Ascending aorta (tissue), 2 donors: ENCODE results near the gene COMMD2. TPM values are rescaled to one million over a fixed set of nuclear protein-coding genes. Genes with fewer than 3 reads are reported as not detected.

Experiments
- DNase-seq, 2 donors: peaks; one replicate each; pipeline ENCODE4 v3.0.0-alpha.2; 2019; ENCODE audit warnings: low spot score in 2 of 2
- H3K27ac ChIP-seq, 2 donors: fragments of 200-600 bp; sonication (generic); one replicate each; pipeline ENCODE4 v1.5.1; 2016 to 2017; ENCODE audit warnings: mild to moderate bottlenecking in 1 of 2
- H3K27me3 ChIP-seq: fragments of 200-600 bp; sonication (generic); one replicate; pipeline ENCODE4 v1.5.1; 2017
- H3K36me3 ChIP-seq, 2 donors: fragments of 200-600 bp; sonication (generic); one replicate each; pipeline ENCODE4 v1.5.1; 2016
- H3K4me1 ChIP-seq, 2 donors: fragments of 200-600 bp; sonication (generic); one replicate each; pipeline ENCODE4 v1.5.1; 2016 to 2017; ENCODE audit warnings: mild to moderate bottlenecking in 1 of 2
- H3K4me3 ChIP-seq, 2 donors: fragments of 200-600 bp; sonication (generic); one replicate each; pipeline ENCODE4 v1.5.1; 2016 to 2017; ENCODE audit warnings: mild to moderate bottlenecking in 1 of 2
- H3K9me3 ChIP-seq, 2 donors: fragments of 200-600 bp; sonication (generic); one replicate each; pipeline ENCODE4 v1.5.1; 2016
- intact Hi-C: fragments of 100-400 bp; cut with DNase I; formaldehyde crosslinking; loops from one replicate; pipeline ENCODE4 v1.15.1; 2023
- total RNA-seq: library from RNA; depleted of rRNA; stranded (reverse); fragments of >200 nt; gene quantifications from one replicate; pipeline ENCODE4 v1.1.0, GENCODE V29; 2016
- TF ChIP-seq, protein P1 (sequence below), 3 experiments: fragments of 200-600 bp in 2 of 3; fragments of 450-650 bp in 1 of 3; sonication (generic) in 2 of 3; IDR thresholded peaks; one replicate each; pipeline ENCODE4 v1.5.1; 2016 to 2019; ENCODE audit warnings: antibody characterized with exemption in 3 of 3, mild to moderate bottlenecking in 1 of 3, moderate library complexity in 1 of 3

The COMMD2 gene
- total RNA-seq, 1 donor from 2014 or later, result 39.6 TPM

DNA sequence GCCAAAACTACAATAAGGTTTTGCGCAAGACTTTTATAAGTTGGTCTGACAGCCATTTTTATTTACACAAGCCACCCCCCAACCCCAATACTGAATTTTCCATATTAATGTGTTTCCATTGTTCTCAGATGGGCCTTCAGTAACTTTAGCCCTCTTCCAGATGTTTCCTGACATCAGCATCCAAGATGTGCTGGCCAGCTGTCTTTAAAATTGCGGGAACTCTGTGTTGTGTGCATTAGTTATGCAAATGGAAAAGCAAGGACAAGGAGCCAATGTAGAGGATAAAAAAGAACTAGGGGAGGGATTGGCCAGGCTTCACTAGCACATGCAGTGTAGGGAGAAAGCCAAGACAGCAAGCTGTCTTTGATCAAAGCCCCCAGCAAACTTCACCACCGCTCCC lies 45.4 kb downstream of the COMMD2 start:
- intact Hi-C loops, result no loop called here

DNA sequence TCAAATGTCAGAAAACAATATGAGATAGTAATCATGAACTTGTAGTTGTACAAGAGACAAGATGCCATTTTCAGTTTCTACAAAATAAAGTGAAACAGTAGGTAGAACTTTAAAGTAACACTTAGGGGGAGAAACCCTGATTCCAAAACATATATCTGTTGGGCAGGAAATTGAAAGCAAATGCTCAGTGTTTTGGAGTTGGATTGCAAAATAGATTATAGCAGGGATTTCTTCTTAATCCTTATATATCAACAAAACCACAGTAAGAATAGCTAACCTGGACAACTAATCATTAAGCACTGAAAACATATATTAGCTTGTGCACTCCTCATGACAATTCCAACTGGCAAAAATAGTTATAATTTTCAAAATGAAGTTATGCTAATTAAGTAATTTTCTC lies 46.9 kb downstream of the COMMD2 start:
- H3K4me1 ChIP-seq, result no peaks in the 10 kb centered on the region
- H3K9me3 ChIP-seq, result no peaks in the 10 kb centered on the region
- TF ChIP-seq, protein P1, sequence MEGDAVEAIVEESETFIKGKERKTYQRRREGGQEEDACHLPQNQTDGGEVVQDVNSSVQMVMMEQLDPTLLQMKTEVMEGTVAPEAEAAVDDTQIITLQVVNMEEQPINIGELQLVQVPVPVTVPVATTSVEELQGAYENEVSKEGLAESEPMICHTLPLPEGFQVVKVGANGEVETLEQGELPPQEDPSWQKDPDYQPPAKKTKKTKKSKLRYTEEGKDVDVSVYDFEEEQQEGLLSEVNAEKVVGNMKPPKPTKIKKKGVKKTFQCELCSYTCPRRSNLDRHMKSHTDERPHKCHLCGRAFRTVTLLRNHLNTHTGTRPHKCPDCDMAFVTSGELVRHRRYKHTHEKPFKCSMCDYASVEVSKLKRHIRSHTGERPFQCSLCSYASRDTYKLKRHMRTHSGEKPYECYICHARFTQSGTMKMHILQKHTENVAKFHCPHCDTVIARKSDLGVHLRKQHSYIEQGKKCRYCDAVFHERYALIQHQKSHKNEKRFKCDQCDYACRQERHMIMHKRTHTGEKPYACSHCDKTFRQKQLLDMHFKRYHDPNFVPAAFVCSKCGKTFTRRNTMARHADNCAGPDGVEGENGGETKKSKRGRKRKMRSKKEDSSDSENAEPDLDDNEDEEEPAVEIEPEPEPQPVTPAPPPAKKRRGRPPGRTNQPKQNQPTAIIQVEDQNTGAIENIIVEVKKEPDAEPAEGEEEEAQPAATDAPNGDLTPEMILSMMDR (IDR thresholded peaks at IDR 0.05), result no peak
- no peaks in the 10 kb centered on the region for H3K27me3 ChIP-seq
- no peak overlapping the region for H3K4me3 ChIP-seq
- no peaks in the 10 kb centered on the region for H3K36me3 ChIP-seq
- intact Hi-C loops, result no loop called here
- no peak overlapping the region for H3K27ac ChIP-seq
- DNase-seq, result no peak

More for the DNA sequence above, 45.4 kb downstream of the COMMD2 start:
- Histone ChIP-seq H3K36me3 (no peaks in the 10 kb centered on the region), H3K27ac (no peak overlapping the region), H3K4me1 (no peaks in the 10 kb centered on the region), H3K9me3 (no peaks in the 10 kb centered on the region), H3K4me3 (no peak overlapping the region), H3K27me3 (no peaks in the 10 kb centered on the region)
- DNase-seq, result no peak
- TF ChIP-seq, protein P1 (IDR thresholded peaks at IDR 0.05), result no peak

DNA sequence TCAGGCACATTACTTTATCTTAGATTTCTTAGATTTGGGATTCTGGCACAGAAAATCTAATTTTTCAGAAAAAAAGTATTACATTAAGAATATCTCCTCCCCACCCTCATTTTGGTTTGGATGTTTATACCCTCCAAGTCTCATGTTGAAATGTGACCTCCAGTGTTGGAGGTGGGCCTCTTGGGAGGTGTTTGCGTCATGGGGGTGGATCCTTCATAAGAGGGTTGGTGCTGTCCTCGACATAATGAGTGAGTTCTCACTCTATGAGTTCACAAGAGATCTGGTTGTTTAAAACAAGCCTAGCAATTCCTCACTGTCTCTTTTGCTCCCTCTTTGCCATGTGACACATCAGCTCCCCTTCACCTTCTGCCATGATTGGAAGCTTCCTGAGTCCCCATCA lies 48.8 kb downstream of the COMMD2 start:
- Histone ChIP-seq H3K27me3 (no peaks in the 10 kb centered on the region), H3K4me3 (no peak overlapping the region), H3K27ac (no peak overlapping the region), H3K4me1 (no peaks in the 10 kb centered on the region), H3K9me3 (peaks cover 0 to 5% of the 10 kb centered on the region in 2 donors), H3K36me3 (no peaks in the 10 kb centered on the region)
- TF ChIP-seq, protein P1 (IDR thresholded peaks at IDR 0.05), result no peak
- no peak for DNase-seq
- intact Hi-C loops, result no loop called here

DNA sequence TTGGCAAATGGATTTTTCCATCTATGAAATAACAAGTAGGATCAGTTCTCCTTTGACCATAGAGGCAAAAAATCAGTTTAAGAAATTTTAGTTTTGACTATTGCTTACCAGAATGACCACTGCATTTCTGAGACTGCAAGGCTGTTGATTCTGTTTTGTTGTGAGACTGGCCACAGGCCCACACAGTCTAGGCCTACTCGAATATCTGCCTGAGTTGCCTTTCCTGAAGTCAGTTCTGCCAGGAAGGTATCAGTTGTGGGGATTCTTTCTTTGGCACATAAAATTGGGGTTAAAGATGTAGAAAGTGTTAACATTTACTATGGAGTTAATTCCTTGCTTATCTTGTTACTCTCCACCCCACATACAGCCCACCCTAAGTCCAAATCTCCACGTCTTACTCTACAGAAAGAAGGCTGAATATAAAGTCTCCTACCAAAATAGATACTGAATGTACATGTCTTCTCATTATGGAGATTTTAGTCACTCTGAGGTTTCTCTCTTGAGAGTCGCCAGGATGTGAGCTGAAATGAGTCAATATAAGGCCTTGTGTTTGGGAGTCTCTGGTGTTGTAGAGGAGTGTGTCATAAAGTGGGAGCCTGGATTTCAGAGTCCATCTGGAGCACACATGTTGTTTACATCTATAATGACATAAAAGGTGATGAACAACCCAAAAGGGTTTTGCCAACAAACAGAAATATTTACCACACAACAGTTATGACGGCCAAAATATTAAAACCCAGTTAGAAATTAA lies 49.4 kb downstream of the COMMD2 start:
- DNase-seq, result no peak
- Histone ChIP-seq H3K4me3 (no peak overlapping the region), H3K9me3 (peaks cover 0 to 11% of the 10 kb centered on the region in 2 donors), H3K4me1 (no peaks in the 10 kb centered on the region), H3K27ac (no peak overlapping the region), H3K36me3 (no peaks in the 10 kb centered on the region), H3K27me3 (no peaks in the 10 kb centered on the region)
- TF ChIP-seq, protein P1 (IDR thresholded peaks at IDR 0.05), result no peak
- intact Hi-C loops, result no loop called here

DNA sequence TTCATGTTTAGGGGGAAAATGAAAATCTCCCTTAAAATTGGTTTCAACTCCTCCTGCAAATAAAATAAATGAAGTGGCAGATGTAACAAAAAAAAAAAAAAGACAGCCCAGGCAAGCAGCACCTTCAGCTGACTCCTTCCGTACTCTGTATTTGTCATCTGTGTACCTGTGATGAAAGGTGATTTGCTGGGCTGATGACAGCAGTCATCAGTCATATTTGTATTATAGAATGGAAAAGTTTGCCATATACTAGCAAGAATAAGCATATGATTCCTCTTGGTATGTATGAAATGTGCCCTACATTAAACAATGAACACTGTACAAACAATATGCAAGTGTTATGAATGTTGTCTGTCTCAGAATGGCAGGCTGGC lies 50.3 kb downstream of the COMMD2 start:
- Histone ChIP-seq H3K4me1 (no peaks in the 10 kb centered on the region), H3K27ac (no peak overlapping the region), H3K4me3 (no peak overlapping the region), H3K36me3 (no peaks in the 10 kb centered on the region), H3K9me3 (peaks cover 0 to 11% of the 10 kb centered on the region in 2 donors), H3K27me3 (no peaks in the 10 kb centered on the region)
- intact Hi-C loops, result no loop called here
- DNase-seq, result no peak
- TF ChIP-seq, protein P1 (IDR thresholded peaks at IDR 0.05), result no peak
